ENCODE results near the gene INTS3.
A peak's percentile ranks its signal among the peaks of the same experiment; 100 is the strongest.

The INTS3 gene

DNA sequence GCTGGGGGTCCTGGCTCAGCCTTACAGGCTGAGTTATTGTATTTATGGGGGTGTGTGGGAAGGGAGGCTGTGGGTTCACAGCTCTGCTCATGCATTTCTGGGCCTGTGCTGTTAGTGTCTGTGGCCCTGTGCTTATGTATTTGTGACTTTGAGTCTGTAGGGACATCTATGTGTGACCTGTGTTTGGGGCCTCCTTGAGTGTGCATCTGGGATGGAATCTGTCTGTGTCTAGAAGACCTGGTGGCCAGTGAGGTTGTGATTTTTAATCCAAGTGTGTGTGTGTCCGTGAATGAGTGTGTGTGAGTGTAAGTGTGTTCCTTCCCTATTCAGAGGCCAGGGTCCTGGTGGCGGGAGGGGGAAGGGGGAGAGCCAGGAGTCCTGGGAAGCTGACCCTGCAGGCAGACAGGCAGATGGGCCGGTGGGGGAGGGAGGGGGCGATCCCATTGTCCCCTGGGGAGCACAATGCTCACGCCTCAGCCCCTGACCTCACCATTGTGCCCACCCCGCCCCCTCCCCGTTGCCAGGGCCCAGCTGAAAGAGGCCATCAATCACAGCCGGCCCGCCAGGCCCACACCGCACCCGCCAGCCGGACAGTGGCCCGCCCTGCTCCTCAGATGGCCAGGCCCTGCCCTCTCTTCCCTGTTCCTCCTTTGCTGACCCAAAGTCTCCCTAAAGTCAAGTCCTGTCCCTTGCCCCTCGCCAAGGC is 66.9 kb downstream of the INTS3 start:
- no peak overlapping the region for H3K4me3 ChIP-seq (ENCODE audit: low read depth, low read length)
- TF ChIP-seq, protein P1, sequence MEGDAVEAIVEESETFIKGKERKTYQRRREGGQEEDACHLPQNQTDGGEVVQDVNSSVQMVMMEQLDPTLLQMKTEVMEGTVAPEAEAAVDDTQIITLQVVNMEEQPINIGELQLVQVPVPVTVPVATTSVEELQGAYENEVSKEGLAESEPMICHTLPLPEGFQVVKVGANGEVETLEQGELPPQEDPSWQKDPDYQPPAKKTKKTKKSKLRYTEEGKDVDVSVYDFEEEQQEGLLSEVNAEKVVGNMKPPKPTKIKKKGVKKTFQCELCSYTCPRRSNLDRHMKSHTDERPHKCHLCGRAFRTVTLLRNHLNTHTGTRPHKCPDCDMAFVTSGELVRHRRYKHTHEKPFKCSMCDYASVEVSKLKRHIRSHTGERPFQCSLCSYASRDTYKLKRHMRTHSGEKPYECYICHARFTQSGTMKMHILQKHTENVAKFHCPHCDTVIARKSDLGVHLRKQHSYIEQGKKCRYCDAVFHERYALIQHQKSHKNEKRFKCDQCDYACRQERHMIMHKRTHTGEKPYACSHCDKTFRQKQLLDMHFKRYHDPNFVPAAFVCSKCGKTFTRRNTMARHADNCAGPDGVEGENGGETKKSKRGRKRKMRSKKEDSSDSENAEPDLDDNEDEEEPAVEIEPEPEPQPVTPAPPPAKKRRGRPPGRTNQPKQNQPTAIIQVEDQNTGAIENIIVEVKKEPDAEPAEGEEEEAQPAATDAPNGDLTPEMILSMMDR (IDR thresholded peaks at IDR 0.05; ENCODE audit: low read depth, low read length, missing control alignments) = no peak
- no peak for DNase-seq (ENCODE audit: low read depth)

DNA sequence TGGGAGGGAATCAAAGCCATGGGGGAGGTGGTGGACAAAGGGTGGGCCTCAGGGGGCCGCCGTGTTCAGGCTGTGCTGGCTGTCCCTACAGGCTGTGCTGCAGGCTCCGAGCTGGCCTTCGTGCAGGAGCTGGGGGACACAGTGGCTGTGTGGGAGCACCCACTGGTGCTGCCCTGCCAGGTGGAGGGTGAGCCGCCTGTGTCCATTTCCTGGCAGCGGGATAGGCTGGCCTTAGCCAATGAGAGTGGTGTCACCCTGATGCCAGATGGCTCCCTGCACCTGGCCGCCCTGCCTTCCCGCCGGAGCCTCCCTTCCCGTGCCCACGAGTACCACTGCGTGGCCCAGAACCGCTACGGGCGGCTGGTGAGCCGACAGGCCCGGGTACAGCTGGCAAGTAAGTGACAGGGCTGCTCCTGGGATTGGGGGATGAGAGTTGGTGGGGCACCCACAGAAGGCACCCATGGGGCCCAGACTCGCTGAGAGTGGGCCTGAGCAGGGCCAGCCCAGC is 67.5 kb downstream of the INTS3 start:
- no peak for DNase-seq (ENCODE audit: low read depth)
- TF ChIP-seq, protein P1 (IDR thresholded peaks at IDR 0.05; ENCODE audit: low read depth, low read length, missing control alignments) = no peak

DNA sequence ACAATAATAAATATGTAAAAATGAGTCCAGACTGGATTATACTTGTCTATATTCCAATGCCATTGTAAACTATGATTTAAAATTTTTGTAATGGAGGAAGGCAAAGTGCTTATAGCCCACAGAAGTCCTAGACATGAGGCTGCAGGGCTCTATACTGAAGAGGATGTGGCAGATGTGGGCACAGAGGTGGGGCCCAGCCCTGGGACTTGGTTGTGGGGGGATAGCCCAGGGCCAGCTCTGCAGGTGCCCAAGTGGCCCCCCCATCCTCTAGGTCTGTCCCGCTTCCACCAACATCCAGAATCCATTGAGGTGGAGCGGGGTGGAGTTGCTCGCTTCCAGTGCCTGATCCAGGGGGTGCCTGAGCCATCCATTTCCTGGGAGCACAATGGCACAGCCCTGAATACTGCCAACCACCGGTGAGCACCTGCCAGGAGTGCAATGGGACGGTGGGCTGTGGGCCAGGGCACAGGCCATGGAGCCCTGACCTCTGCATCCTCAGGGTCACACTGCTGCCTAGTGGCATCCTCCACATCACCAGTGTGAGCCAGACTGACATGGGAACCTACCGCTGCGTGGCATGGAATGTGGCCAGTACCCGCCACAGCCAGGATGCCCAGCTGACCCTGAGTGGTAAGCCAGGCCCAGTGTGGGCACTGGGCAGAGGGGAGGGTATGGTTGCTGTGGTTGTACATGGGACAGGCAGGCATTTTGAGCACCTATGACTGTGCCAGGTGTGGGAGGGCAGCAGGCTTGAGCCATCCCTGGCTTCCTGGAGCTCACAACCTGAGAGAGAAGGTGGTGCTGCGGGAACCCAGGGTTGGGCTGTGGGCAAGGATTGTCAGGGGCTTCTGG is 68.3 kb downstream of the INTS3 start:
- TF ChIP-seq, protein P1 (IDR thresholded peaks at IDR 0.05; ENCODE audit: low read depth, low read length, missing control alignments) = no peak
- no peak for DNase-seq (ENCODE audit: low read depth)
- H3K4me3 ChIP-seq (ENCODE audit: low read depth, low read length) = no peak overlapping the region

More for the DNA sequence above, 67.5 kb downstream of the INTS3 start:
- H3K4me3 ChIP-seq (ENCODE audit: low read depth, low read length) = no peak overlapping the region

DNA sequence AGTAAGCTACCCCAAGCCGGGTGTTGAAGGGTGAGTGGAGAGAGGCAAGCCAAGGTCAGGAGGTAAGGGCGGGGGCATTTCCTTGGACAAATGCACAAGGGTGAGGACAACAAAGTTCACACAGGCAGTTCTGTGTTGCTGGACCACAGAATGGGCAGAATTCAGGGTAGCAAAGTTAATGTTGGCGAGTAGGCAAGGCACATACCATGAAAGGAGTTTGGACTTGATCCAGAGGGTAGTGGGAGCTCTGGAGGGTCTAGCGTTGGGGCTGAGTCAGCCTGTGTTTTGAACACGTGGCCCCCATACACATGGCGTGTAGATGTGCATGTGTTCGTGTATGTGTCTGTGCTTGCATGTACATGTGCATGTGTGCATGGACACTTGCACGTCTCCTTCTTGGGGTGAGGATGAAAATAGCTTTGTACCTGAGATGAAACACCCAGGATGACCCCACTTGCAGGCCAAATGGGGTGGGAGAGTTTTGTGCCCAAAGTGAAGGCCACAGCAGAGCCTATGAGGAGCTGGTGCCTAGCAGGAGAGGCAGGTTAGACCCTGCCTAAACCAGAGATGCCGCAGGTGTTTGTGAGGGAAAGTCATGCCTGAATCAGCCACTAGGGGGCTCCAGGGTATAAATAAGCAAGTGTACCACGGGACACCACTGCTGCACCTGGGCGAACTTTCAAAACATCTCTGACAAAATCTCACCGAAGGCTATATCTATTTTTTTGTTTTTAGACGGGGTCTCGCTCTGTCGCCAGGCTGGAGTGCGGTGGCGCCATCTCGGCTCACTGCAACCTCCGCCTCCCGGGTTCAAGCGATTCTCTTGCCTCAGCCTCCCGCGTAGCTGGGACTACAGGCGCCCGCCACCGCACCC is 69.2 kb downstream of the INTS3 start:
- TF ChIP-seq, protein P1 (IDR thresholded peaks at IDR 0.05; ENCODE audit: low read depth, low read length, missing control alignments) = peak; percentile 84
- H3K4me3 ChIP-seq (ENCODE audit: low read depth, low read length) = no peak overlapping the region

DNA sequence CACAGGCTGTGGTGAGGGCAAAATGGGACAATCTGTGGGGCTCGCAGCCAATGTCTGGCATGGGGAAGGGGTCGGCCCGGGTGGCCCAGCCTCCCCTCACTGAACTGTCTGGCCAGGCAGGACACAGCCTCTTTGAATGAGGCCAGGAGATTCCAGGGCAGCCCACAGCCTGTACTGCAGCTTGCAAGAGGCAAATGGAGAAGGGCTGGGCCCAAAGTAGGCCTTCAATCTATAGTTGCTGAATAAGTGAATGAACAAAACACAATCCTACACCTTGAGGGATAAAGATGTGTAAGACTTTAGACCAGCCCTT is 70.6 kb downstream of the INTS3 start:
- no peak for DNase-seq (ENCODE audit: low read depth)
- no peak overlapping the region for H3K4me3 ChIP-seq (ENCODE audit: low read depth, low read length)
- TF ChIP-seq, protein P1 (IDR thresholded peaks at IDR 0.05; ENCODE audit: low read depth, low read length, missing control alignments) = no peak

More for the DNA sequence above, 69.2 kb downstream of the INTS3 start:
- DNase-seq (ENCODE audit: low read depth) = peak; percentile 69

DNA sequence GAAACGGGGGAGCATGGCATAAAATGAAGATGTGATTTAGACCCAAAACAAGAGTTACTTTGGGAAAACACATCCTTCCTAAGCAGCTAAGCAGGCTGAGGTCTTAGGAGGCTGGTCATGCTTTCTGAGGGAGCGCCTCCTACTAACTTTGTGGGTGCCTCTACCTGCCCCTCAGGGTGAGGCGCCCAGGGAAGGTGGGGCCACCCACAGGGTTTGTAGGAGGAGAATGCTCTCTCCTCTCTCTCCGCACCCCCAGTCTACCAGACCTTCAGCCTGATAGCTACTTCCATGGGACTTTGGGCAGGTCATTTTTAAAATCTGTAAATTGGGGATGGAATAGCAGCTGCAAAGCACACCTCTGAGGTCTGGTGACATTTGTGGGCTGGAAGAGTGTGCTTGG is 71.2 kb downstream of the INTS3 start:
- TF ChIP-seq, protein P1 (IDR thresholded peaks at IDR 0.05; ENCODE audit: low read depth, low read length, missing control alignments) = no peak
- no peak overlapping the region for H3K4me3 ChIP-seq (ENCODE audit: low read depth, low read length)
- no peak for DNase-seq (ENCODE audit: low read depth)
